ENCODE measurements around the gene LENG1.

The LENG1 gene

GRCh38 chr19:54164369-54165068 lies 5.0 kb upstream of the LENG1 start:
- peak in 1 of 2 donors; percentile 48 for DNase-seq (ENCODE audit: low read depth in 2 of 2)

- DNase-seq (ENCODE audit: low read depth in 2 of 2) = no peak
Observed at GRCh38 chr19:54162884-54163283, 3.4 kb upstream of the LENG1 start.

- DNase-seq (ENCODE audit: low read depth in 2 of 2) = peak; percentile 71 to 73
Observed at GRCh38 chr19:54162241-54162805, 2.8 kb upstream of the LENG1 start.

GRCh38 chr19:54160854-54161253 lies 1.3 kb upstream of the LENG1 start:
- DNase-seq (ENCODE audit: low read depth in 2 of 2) = no peak

- DNase-seq (ENCODE audit: low read depth in 2 of 2) = no peak
Observed at GRCh38 chr19:54160182-54160811, 776 bp upstream of the LENG1 start.

- no peak for DNase-seq (ENCODE audit: low read depth in 2 of 2)
Observed at GRCh38 chr19:54158812-54159351, 639 bp downstream of the LENG1 start.

GRCh38 chr19:54156953-54157352 lies 2.6 kb downstream of the LENG1 start:
- no peak for DNase-seq (ENCODE audit: low read depth in 2 of 2)

GRCh38 chr19:54156490-54156889 lies 3.0 kb downstream of the LENG1 start:
- no peak for DNase-seq (ENCODE audit: low read depth in 2 of 2)

GRCh38 chr19:54155694-54156093 lies 3.8 kb downstream of the LENG1 start:
- no peak for DNase-seq (ENCODE audit: low read depth in 2 of 2)

GRCh38 chr19:54154603-54155345 lies 4.7 kb downstream of the LENG1 start:
- no peak for DNase-seq (ENCODE audit: low read depth in 2 of 2)

GRCh38 chr19:54153731-54154326 lies 5.7 kb downstream of the LENG1 start:
- DNase-seq (ENCODE audit: low read depth in 2 of 2) = no peak

- DNase-seq (ENCODE audit: low read depth in 2 of 2) = no peak
Observed at GRCh38 chr19:54152878-54153524, 6.5 kb downstream of the LENG1 start.

GRCh38 chr19:54152267-54152666 lies 7.3 kb downstream of the LENG1 start:
- DNase-seq (ENCODE audit: low read depth in 2 of 2) = no peak

GRCh38 chr19:54151362-54152035 lies 8.0 kb downstream of the LENG1 start:
- no peak for DNase-seq (ENCODE audit: low read depth in 2 of 2)

GRCh38 chr19:54149021-54149812 lies 10.3 kb downstream of the LENG1 start:
- DNase-seq (ENCODE audit: low read depth in 2 of 2) = no peak

GRCh38 chr19:54148158-54148557 lies 11.4 kb downstream of the LENG1 start:
- DNase-seq (ENCODE audit: low read depth in 2 of 2) = no peak

- no peak for DNase-seq (ENCODE audit: low read depth in 2 of 2)
Observed at GRCh38 chr19:54147676-54148075, 11.8 kb downstream of the LENG1 start.

- DNase-seq (ENCODE audit: low read depth in 2 of 2) = no peak
Observed at GRCh38 chr19:54145541-54146158, 13.9 kb downstream of the LENG1 start.

GRCh38 chr19:54142166-54142780 lies 17.2 kb downstream of the LENG1 start:
- DNase-seq (ENCODE audit: low read depth in 2 of 2) = no peak
